ENCODE measurements around the gene S100G. TPM values are rescaled to one million over a fixed set of nuclear protein-coding genes. Genes with fewer than 3 reads are reported as not detected.

The S100G gene
- polyA plus RNA-seq, 1 of the 3 experiments (the other 2 are of a cell fraction) = not detected

- no peak for TF ChIP-seq USF1 (IDR thresholded peaks at IDR 0.05; ENCODE audit: borderline replicate concordance, low read depth)
- TF ChIP-seq RCOR1 (IDR thresholded peaks at IDR 0.05; ENCODE audit: low read length) = peak; percentile 25; the same call in 1 of the 2 replicates
- TF ChIP-seq EZH2phosphoT487 (IDR thresholded peaks at IDR 0.05; ENCODE audit: borderline replicate concordance, low read depth) = no peak
- TF ChIP-seq, protein P1, sequence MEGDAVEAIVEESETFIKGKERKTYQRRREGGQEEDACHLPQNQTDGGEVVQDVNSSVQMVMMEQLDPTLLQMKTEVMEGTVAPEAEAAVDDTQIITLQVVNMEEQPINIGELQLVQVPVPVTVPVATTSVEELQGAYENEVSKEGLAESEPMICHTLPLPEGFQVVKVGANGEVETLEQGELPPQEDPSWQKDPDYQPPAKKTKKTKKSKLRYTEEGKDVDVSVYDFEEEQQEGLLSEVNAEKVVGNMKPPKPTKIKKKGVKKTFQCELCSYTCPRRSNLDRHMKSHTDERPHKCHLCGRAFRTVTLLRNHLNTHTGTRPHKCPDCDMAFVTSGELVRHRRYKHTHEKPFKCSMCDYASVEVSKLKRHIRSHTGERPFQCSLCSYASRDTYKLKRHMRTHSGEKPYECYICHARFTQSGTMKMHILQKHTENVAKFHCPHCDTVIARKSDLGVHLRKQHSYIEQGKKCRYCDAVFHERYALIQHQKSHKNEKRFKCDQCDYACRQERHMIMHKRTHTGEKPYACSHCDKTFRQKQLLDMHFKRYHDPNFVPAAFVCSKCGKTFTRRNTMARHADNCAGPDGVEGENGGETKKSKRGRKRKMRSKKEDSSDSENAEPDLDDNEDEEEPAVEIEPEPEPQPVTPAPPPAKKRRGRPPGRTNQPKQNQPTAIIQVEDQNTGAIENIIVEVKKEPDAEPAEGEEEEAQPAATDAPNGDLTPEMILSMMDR (IDR thresholded peaks at IDR 0.05) = no peak
- TF ChIP-seq IRF3 (IDR thresholded peaks at IDR 0.05; ENCODE audit: low read depth, low read length) = no peak
- TF ChIP-seq MAX (IDR thresholded peaks at IDR 0.05; ENCODE audit: low read depth) = peak; percentile 67; the same call in 1 of the 2 replicates
- TF ChIP-seq FOXJ3 (CRISPR knock-in tag; IDR thresholded peaks at IDR 0.05) = no peak
- TF ChIP-seq RXRA (IDR thresholded peaks at IDR 0.05; ENCODE audit: borderline replicate concordance, low read depth) = 0 out of 2 replicates have a peak, but pooled peaks have one; percentile 42
These were observed 16.2 kb upstream of the S100G start (continued) for GRCh38 chrX:16633754-16634153.

GRCh38 chrX:16635040-16635439 lies 14.9 kb upstream of the S100G start:
- Histone ChIP-seq H2AFZ (ENCODE audit: low read depth) (no peak overlapping the region), H3K36me3 (replicated peaks in 1 of 2; ENCODE audit: control insufficient read depth in 1 of 2, insufficient read depth in 2 of 2, low read length in 1 of 2) (peaks cover 0 to 5% of the 10 kb centered on the region in 2 experiments), H3K4me1 (ENCODE audit: control insufficient read depth in 1 of 2, insufficient read depth in 2 of 2, low read depth in 1 of 2, low read length in 1 of 2) (peaks cover 2 to 11% of the 10 kb centered on the region in 2 experiments; a peak in 3 of 4 replicates), H3K9ac (no peak overlapping the region), H3F3A (replicated peaks; ENCODE audit: insufficient read depth) (peaks cover 29% of the 10 kb centered on the region), H3K27me3 (ENCODE audit: insufficient read depth) (no peaks in the 10 kb centered on the region), H3K4me2 (no peak overlapping the region), H3K4me3 (ENCODE audit: low read depth in 2 of 2, low read length in 1 of 2) (no peak overlapping the region), H3K79me2 (ENCODE audit: insufficient read depth) (peaks cover 13% of the 10 kb centered on the region; the same call in 1 of the 2 replicates), H3K9me2 (no peaks in the 10 kb centered on the region), H3K27ac (ENCODE audit: low read depth in 2 of 2, low read length in 1 of 2) (peak overlapping the region in 1 of 2 experiments; percentile 88; a peak in 2 of 4 replicates), H3K9me3 (no peaks in the 10 kb centered on the region), H4K20me1 (ENCODE audit: insufficient read depth) (no peaks in the 10 kb centered on the region)
- DNase-seq = no peak
- CTCF ChIA-PET = no interaction called here
- 83% methylated on average over 5 of the region's 5 CpGs for WGBS (ENCODE audit: low lambda C conversion rate)
- TF ChIP-seq SMC3 (IDR thresholded peaks at IDR 0.05; ENCODE audit: low read depth, low read length) = no peak
- TF ChIP-seq SIN3A (IDR thresholded peaks at IDR 0.05; ENCODE audit: borderline replicate concordance, low read depth, low read length) = no peak
- no peak for TF ChIP-seq MEF2A (IDR thresholded peaks at IDR 0.05; ENCODE audit: borderline replicate concordance, low read depth)
- no peak for TF ChIP-seq RAD21 (IDR thresholded peaks at IDR 0.05; ENCODE audit: low read length)
- no peak for TF ChIP-seq GATA2 (CRISPR knock-in tag; IDR thresholded peaks at IDR 0.05)
- no peak for TF ChIP-seq POLR2AphosphoS5 (IDR thresholded peaks at IDR 0.05; ENCODE audit: low read depth, low read length)
- no peak for TF ChIP-seq RXRA (IDR thresholded peaks at IDR 0.05; ENCODE audit: borderline replicate concordance, low read depth)
- POLR2A ChIA-PET = no interaction called here
